HFFc6 (cell line): ENCODE data around the gene ACVR1. TPM values are rescaled to one million over a fixed set of nuclear protein-coding genes. Genes with fewer than 3 reads are reported as not detected.

Experiments
- DNase-seq: peaks from one replicate; pipeline ENCODE4 v3.0.0-alpha.2; 2018
- H3K27ac Mint-ChIP-seq: 2 replicates; pipeline ENCODE4 v1.8.0; 2020; ENCODE audit warnings: mild to moderate bottlenecking, mixed read lengths
- H3K27me3 Mint-ChIP-seq: 2 replicates; pipeline ENCODE4 v1.8.0; 2021; ENCODE audit warnings: mild to moderate bottlenecking, moderate library complexity, mixed read lengths; ENCODE audit not compliant: insufficient read depth
- H3K36me3 Mint-ChIP-seq: 2 replicates; pipeline ENCODE4 v1.8.0; 2021; ENCODE audit warnings: low read depth, mixed read lengths
- H3K4me1 Mint-ChIP-seq: 2 replicates; pipeline ENCODE4 v1.8.0; 2020; ENCODE audit warnings: low read depth, mixed read lengths
- H3K4me3 Mint-ChIP-seq: 2 replicates; pipeline ENCODE4 v1.8.0; 2020; ENCODE audit warnings: mild to moderate bottlenecking, moderate library complexity, mixed read lengths
- H3K9me3 Mint-ChIP-seq: 2 replicates; pipeline ENCODE4 v1.8.0; 2020; ENCODE audit warnings: mild to moderate bottlenecking, mixed read lengths
- total RNA-seq, 6 experiments: library from RNA; stranded (reverse); fragmentation: NEBNext Ultra II Directional; extraction: Animal tissue kit (Norgen Biotek cat#: 25700); gene quantifications; 2 replicates in 1 of 6; 3 replicates in 5 of 6; pipeline ENCODE4 v1.2.3, GENCODE V29; 2021
- TF ChIP-seq, protein P1 (sequence below): fragments of 200-600 bp; sonication (generic); IDR thresholded peaks from 2 replicates; pipeline ENCODE4 v1.5.0; 2021; ENCODE audit warnings: antibody characterized with exemption, mild to moderate bottlenecking

Gene ACVR1
- total RNA-seq, 6 experiments from 2014 or later, result 37.5 to 48.4 (median 43.1) TPM

DNA sequence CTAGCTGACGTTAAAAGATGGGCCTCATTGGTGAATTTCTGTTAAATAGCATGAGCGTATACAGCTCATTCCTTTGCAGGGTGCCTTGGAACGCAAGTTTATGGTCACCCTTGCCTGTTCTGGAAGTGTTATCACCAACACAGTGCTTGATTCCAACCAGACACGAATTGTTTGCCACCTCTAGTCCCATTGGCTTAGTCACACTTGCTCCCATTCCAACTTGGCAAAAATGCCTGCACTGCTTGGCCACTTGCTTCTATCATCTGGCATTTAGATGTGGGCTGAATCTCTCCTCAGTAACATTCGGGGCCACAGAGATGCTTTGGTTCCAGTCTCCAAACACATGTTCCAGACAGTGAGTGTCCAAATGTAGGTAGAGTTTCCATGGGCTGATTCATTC lies 27.5 kb upstream of the ACVR1 start:
- peaks cover 3% of the 10 kb centered on the region for H3K4me1 Mint-ChIP-seq
- TF ChIP-seq, protein P1, sequence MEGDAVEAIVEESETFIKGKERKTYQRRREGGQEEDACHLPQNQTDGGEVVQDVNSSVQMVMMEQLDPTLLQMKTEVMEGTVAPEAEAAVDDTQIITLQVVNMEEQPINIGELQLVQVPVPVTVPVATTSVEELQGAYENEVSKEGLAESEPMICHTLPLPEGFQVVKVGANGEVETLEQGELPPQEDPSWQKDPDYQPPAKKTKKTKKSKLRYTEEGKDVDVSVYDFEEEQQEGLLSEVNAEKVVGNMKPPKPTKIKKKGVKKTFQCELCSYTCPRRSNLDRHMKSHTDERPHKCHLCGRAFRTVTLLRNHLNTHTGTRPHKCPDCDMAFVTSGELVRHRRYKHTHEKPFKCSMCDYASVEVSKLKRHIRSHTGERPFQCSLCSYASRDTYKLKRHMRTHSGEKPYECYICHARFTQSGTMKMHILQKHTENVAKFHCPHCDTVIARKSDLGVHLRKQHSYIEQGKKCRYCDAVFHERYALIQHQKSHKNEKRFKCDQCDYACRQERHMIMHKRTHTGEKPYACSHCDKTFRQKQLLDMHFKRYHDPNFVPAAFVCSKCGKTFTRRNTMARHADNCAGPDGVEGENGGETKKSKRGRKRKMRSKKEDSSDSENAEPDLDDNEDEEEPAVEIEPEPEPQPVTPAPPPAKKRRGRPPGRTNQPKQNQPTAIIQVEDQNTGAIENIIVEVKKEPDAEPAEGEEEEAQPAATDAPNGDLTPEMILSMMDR, result no peak
- no peak overlapping the region for H3K4me3 Mint-ChIP-seq
- no peaks in the 10 kb centered on the region for H3K36me3 Mint-ChIP-seq
- H3K27me3 Mint-ChIP-seq, result peaks cover 8% of the 10 kb centered on the region
- no peak for DNase-seq
- no peaks in the 10 kb centered on the region for H3K9me3 Mint-ChIP-seq
- H3K27ac Mint-ChIP-seq, result no peak overlapping the region

DNA sequence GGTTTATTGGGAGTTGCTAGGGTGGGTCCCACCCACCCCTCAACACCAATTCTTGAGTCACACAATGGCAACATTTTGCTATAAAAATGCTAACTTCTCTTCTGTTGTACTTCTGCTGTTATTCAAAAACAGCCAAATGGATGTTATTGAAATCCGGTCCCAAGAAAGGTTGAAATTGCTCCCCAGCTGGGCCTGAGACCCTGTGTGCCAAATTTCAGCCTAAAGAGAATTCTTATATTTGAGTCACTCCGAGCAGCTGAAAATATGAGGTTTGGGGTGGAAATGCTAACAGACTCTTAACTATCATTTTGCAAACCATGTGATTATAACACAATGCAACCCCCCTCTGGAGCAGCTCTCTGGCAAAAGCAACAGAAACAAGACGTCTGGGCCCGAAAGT lies 27.0 kb upstream of the ACVR1 start:
- H3K4me3 Mint-ChIP-seq, result no peak overlapping the region
- DNase-seq, result no peak
- no peak overlapping the region for H3K27ac Mint-ChIP-seq
- no peaks in the 10 kb centered on the region for H3K9me3 Mint-ChIP-seq
- peaks cover 8% of the 10 kb centered on the region for H3K27me3 Mint-ChIP-seq
- H3K36me3 Mint-ChIP-seq, result no peaks in the 10 kb centered on the region
- peaks cover 7% of the 10 kb centered on the region for H3K4me1 Mint-ChIP-seq
- TF ChIP-seq, protein P1, result no peak

DNA sequence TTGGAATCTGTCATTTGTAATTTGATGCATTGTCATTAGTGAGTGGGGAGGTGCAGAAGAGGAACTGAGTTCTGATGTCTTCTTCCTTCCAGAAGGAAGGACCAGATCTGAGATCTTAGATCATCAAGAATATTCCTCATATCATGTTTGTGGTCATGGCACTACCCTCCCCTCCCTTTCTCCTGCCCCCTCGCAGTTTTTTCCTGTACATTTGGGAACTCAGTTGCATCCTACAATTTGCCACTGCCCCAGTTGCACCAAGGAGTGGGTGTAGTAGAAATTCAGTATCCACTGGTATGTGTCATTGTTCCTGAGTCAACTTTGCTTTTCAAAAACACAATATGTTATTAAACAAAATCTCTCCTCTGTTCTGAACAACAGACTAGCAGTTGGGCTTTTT lies 26.6 kb upstream of the ACVR1 start:
- H3K9me3 Mint-ChIP-seq, result no peaks in the 10 kb centered on the region
- no peak overlapping the region for H3K4me3 Mint-ChIP-seq
- H3K36me3 Mint-ChIP-seq, result no peaks in the 10 kb centered on the region
- peaks cover 8% of the 10 kb centered on the region for H3K27me3 Mint-ChIP-seq
- DNase-seq, result no peak
- no peak overlapping the region for H3K27ac Mint-ChIP-seq
- peaks cover 11% of the 10 kb centered on the region for H3K4me1 Mint-ChIP-seq
- TF ChIP-seq, protein P1, result no peak

DNA sequence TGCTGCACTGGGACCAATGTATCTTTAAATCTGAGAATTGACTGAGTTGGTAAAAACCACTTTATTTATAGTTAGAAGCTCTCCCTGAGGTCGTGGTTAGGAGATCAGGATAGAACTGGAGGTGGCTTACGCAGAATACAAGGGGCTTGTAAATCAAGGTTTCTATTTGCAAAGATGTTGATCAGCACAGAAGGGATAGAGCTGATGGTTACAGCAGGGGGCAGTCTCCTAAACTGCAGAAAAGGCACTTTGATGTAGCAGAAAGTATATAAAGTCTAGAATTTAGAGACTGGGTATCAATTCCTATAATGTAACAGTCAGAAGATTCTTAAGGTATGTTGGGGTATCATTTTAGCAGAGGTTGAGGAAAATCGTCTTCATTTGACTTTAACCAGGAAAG lies 25.2 kb upstream of the ACVR1 start:
- Mint-ChIP-seq H3K4me1 (peaks cover 12% of the 10 kb centered on the region), H3K4me3 (no peak overlapping the region), H3K27ac (no peak overlapping the region), H3K9me3 (no peaks in the 10 kb centered on the region), H3K27me3 (peaks cover 8% of the 10 kb centered on the region), H3K36me3 (no peaks in the 10 kb centered on the region)
- TF ChIP-seq, protein P1, result peak; percentile 58; the same call in 1 of the 2 replicates
- no peak for DNase-seq

DNA sequence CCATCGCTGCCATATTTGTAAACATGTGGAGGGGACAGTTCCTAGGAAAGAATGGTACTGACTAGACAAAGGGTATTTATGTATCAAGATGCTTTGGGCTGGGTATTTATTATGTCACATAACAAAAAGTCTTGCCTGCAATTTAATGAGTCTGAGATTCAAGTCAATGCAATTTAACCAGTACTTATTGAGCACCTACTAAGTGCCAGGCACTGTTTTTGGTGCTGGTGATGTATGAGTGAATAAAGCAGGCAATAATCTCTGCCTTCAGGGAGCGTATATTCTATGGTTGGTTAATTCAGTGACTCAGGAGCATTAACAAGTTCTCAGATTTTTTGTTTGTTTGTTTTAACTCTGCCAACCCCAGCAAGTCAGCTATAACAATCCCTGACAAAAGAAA lies 24.6 kb upstream of the ACVR1 start:
- Mint-ChIP-seq H3K4me3 (no peak overlapping the region), H3K4me1 (peaks cover 13% of the 10 kb centered on the region), H3K27ac (no peak overlapping the region), H3K27me3 (peaks cover 8% of the 10 kb centered on the region), H3K36me3 (no peaks in the 10 kb centered on the region), H3K9me3 (no peaks in the 10 kb centered on the region)
- no peak for DNase-seq
- TF ChIP-seq, protein P1, result no peak

DNA sequence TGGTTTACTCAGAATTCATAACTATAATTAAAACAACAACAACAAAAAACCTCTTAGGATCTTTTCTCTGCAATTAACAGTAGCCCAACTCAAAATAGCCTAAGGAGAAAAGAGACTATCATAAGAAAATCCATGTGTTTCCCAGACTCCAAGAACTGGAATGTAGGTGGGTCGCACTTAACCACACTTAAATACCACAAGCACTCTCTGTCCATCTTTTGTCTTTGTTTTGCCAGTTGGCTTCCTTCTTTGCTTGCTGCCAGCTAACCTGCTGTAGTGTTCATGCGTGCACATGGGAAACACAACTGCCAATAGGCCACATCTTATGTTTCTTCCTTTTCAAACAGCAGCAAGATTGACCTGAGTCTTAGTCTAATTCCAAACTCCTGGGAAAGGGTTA lies 24.1 kb upstream of the ACVR1 start:
- Mint-ChIP-seq H3K27ac (no peak overlapping the region), H3K9me3 (no peaks in the 10 kb centered on the region), H3K36me3 (no peaks in the 10 kb centered on the region), H3K27me3 (peaks cover 8% of the 10 kb centered on the region), H3K4me1 (peaks cover 18% of the 10 kb centered on the region), H3K4me3 (no peak overlapping the region)
- no peak for DNase-seq
- TF ChIP-seq, protein P1, result no peak
